ENCODE measurements around the gene MACROD2.

Gene MACROD2

GRCh38 chr20:14861028-14861699 lies 865.8 kb downstream of the MACROD2 start:
- Histone ChIP-seq H3K9me3 (no peaks in the 10 kb centered on the region), H3K4me3 (ENCODE audit: low read depth, low read length) (no peak overlapping the region), H3K36me3 (no peaks in the 10 kb centered on the region), H3K4me1 (peaks cover 4% of the 10 kb centered on the region; the same call in 1 of the 2 replicates), H3K27me3 (no peaks in the 10 kb centered on the region)
- no peak for TF ChIP-seq CTCF (IDR thresholded peaks at IDR 0.05; ENCODE audit: low read depth, low read length)
- no peak for DNase-seq

GRCh38 chr20:14865169-14865568 lies 869.9 kb downstream of the MACROD2 start:
- no peaks in the 10 kb centered on the region for H3K9me3 ChIP-seq
- H3K27me3 ChIP-seq: no peaks in the 10 kb centered on the region
- H3K4me1 ChIP-seq: no peaks in the 10 kb centered on the region; the same call in 1 of the 2 replicates
- DNase-seq: no peak
- no peak overlapping the region for H3K4me3 ChIP-seq (ENCODE audit: low read depth, low read length)
- no peak for TF ChIP-seq CTCF (IDR thresholded peaks at IDR 0.05; ENCODE audit: low read depth, low read length)
- no peaks in the 10 kb centered on the region for H3K36me3 ChIP-seq

- Histone ChIP-seq H3K36me3 (no peaks in the 10 kb centered on the region), H3K4me3 (ENCODE audit: low read depth, low read length) (no peak overlapping the region), H3K27me3 (no peaks in the 10 kb centered on the region), H3K9me3 (no peaks in the 10 kb centered on the region), H3K4me1 (no peaks in the 10 kb centered on the region; the same call in 1 of the 2 replicates)
- no peak for DNase-seq
- TF ChIP-seq CTCF (IDR thresholded peaks at IDR 0.05; ENCODE audit: low read depth, low read length): no peak
Measured at GRCh38 chr20:14865731-14866130, 870.4 kb downstream of the MACROD2 start.

- Histone ChIP-seq H3K27me3 (no peaks in the 10 kb centered on the region), H3K36me3 (no peaks in the 10 kb centered on the region), H3K4me3 (ENCODE audit: low read depth, low read length) (no peak overlapping the region), H3K9me3 (no peaks in the 10 kb centered on the region), H3K4me1 (no peaks in the 10 kb centered on the region)
- no peak for DNase-seq
- TF ChIP-seq CTCF (IDR thresholded peaks at IDR 0.05; ENCODE audit: low read depth, low read length): no peak
Measured at GRCh38 chr20:14866841-14867514, 871.7 kb downstream of the MACROD2 start.

- Histone ChIP-seq H3K27me3 (no peaks in the 10 kb centered on the region), H3K9me3 (no peaks in the 10 kb centered on the region), H3K4me3 (ENCODE audit: low read depth, low read length) (no peak overlapping the region), H3K36me3 (no peaks in the 10 kb centered on the region), H3K4me1 (no peaks in the 10 kb centered on the region; the same call in 1 of the 2 replicates)
- no peak for DNase-seq
- TF ChIP-seq CTCF (IDR thresholded peaks at IDR 0.05; ENCODE audit: low read depth, low read length): no peak
Measured at GRCh38 chr20:14877301-14878028, 882.1 kb downstream of the MACROD2 start.
